A549 treated with GW870086 at 1 μM for 4 hours (cell line): Measurements from ENCODE around the gene ZFTA. TPM values are rescaled to one million over a fixed set of nuclear protein-coding genes. Genes with fewer than 3 reads are reported as not detected.

Source experiments
- total RNA-seq: library from RNA; stranded (reverse); fragments of 200-300 nt; extraction: Qiagen RNA extraction; gene quantifications from 5 replicates; pipeline ENCODE4 v1.2.3, GENCODE V29; 2022; ENCODE audit warnings: low read depth

ZFTA gene
- total RNA-seq, result 4.1 to 6.8 TPM (median 5.6 TPM) in 5 replicates

GRCh38 chr11:63768237-63769041 lies at the start of gene ZFTA:
ZFTA (minus strand) TSS chr11:63768775; CDS start chr11:63768622, 153 bp downstream.

GRCh38 chr11:63813035-63813562 lies 44.5 kb upstream of the ZFTA start, which contains the start of gene SPINDOC:
SPINDOC (plus strand) TSS chr11:63813456; CDS start chr11:63813687, 231 bp downstream.

Other genes with a start within 250 kb of the ZFTA start
- 1.8 to 4.4 TPM (median 2.1 TPM) in 5 replicates for gene PLAAT4, start 232.0 kb downstream of the ZFTA start, total RNA-seq
- 0.51 to 1.3 TPM (median 0.89 TPM) in 5 replicates for gene PLAAT2, start 205.4 kb downstream of the ZFTA start, total RNA-seq
- 52.1 to 72.6 TPM (median 64.8 TPM) in 5 replicates for gene PLAAT3, start 154.3 kb downstream of the ZFTA start, total RNA-seq
- 32.7 to 38.5 TPM (median 35.8 TPM) in 5 replicates for gene ATL3, start 97.4 kb downstream of the ZFTA start, total RNA-seq
- gene RTN3, start 87.3 kb downstream of the ZFTA start, total RNA-seq, result 95.6 to 110 TPM (median 103 TPM) in 5 replicates
- 35.0 to 48.6 TPM (median 47.7 TPM) in 5 replicates for gene SPINDOC, start 44.7 kb upstream of the ZFTA start, total RNA-seq
- gene MARK2, start 70.3 kb upstream of the ZFTA start, total RNA-seq, result 25.2 to 31.8 TPM (median 28.8 TPM) in 5 replicates
- 0.70 to 1.2 TPM (median 1.0 TPM) in 5 replicates for gene RCOR2, start 148.4 kb upstream of the ZFTA start, total RNA-seq
- gene NAA40, start 170.2 kb upstream of the ZFTA start, total RNA-seq, result 13.6 to 17.0 TPM (median 15.0 TPM) in 5 replicates
- gene COX8A, start 205.8 kb upstream of the ZFTA start, total RNA-seq, result 794 to 1,065 TPM (median 979 TPM) in 5 replicates
- 105 to 135 TPM (median 126 TPM) in 5 replicates for gene OTUB1, start 217.7 kb upstream of the ZFTA start, total RNA-seq